K562 (cell line): Measurements from ENCODE around the gene SFXN3. TPM values are rescaled to one million over a fixed set of nuclear protein-coding genes. Genes with fewer than 3 reads are reported as not detected.
A peak's percentile ranks its signal among the peaks of the same experiment; 100 is the strongest.

Experiments used
- BDP1 ChIP-seq: IDR thresholded peaks from 3 replicates; pipeline ENCODE4 v1.6.1; 2011; ENCODE audit not compliant: insufficient read length, insufficient read depth
- E2F3 ChIP-seq: fragments of 250-450 bp; sonication (Bioruptor Pico); IDR thresholded peaks from 2 replicates; pipeline ENCODE4 v1.4.0; 2020; ENCODE audit warnings: mild to moderate bottlenecking
- ELF1 ChIP-seq: fragments of 200-800 bp; sonication (Bioruptor generic); IDR thresholded peaks from 2 replicates; pipeline ENCODE4 v1.6.1; 2016; ENCODE audit warnings: missing genetic modification characterization, missing compliant biosample characterization
- MAZ ChIP-seq, 2 experiments: fragments of 450-650 bp in 1 of 2; sonication (generic) in 1 of 2; formaldehyde crosslinking; IDR thresholded peaks in 1 of 2; conservative IDR thresholded peaks in 1 of 2; 2 replicates each; pipeline versions ENCODE4 v1.4.0 to v1.5.0; 2020; ENCODE audit warnings: mild to moderate bottlenecking in 1 of 2, missing genetic modification reagents in 1 of 2
- SMAD1 ChIP-seq: fragments of 150-350 bp; IDR thresholded peaks from 2 replicates; pipeline ENCODE4 v1.6.1; 2014; ENCODE audit warnings: low read length, low read depth; ENCODE audit not compliant: partially characterized antibody
- TEAD4 ChIP-seq, 2 experiments: sonication (generic) in 1 of 2; formaldehyde crosslinking in 1 of 2; IDR thresholded peaks; 2 replicates each; pipeline versions ENCODE4 v1.6.1 to v1.8.0; 2012 to 2022; ENCODE audit warnings: borderline replicate concordance in 1 of 2, inconsistent platforms in 1 of 2, low read length in 1 of 2, mild to moderate bottlenecking in 1 of 2, missing genetic modification reagents in 1 of 2
- TSC22D4 ChIP-seq: fragments of 450-650 bp; IDR thresholded peaks from 2 replicates; pipeline ENCODE4 v1.6.1; 2016; ENCODE audit warnings: missing genetic modification characterization, missing biosample characterization, control low read depth
- U2AF1 ChIP-seq: fragments of 200-400 bp; formaldehyde crosslinking; optimal IDR thresholded peaks from 2 replicates; pipeline ENCODE3; 2017; ENCODE audit warnings: mild to moderate bottlenecking, low read depth, low read length, moderate library complexity
- ZBTB34 ChIP-seq: fragments of 250-450 bp; sonication (Bioruptor Pico); IDR thresholded peaks from 2 replicates; pipeline ENCODE4 v1.8.0; 2021; ENCODE audit warnings: mild to moderate bottlenecking, moderate library complexity
- ZNF3 ChIP-seq: fragments of 250-450 bp; sonication (Bioruptor Pico); IDR thresholded peaks from 2 replicates; pipeline ENCODE4 v1.5.0; 2021; ENCODE audit warnings: mild to moderate bottlenecking, moderate library complexity
- polyA plus RNA-seq, 8 experiments: library from polyadenylated mRNA; depleted of rRNA in 4 of 8; stranded (reverse) in 5 of 8; unstranded in 3 of 8; fragments of >200 nt; fragmentation: Nextera tagmentation in 2 of 8; fragmentation: Illumina TruSeq in 1 of 8; extraction: Ambion mirVana in 2 of 8; extraction: Trizol in 1 of 8; gene quantifications; 2 replicates each; pipeline versions ENCODE4 v1.2.1 to v1.2.3, GENCODE V29; 2011 to 2014; ENCODE audit warnings: inconsistent platforms in 1 of 8, missing spikeins in 1 of 8
- total RNA-seq, 7 experiments: library from RNA; depleted of rRNA in 6 of 7; stranded (reverse); fragments of >200 nt in 6 of 7; fragmentation: Illumina TruSeq in 2 of 7; extraction: Trizol in 2 of 7; gene quantifications; 2 replicates each; pipeline versions ENCODE4 v1.2.1 to v1.2.3, GENCODE V29; 2011 to 2021; ENCODE audit warnings: low replicate concordance in 1 of 7
- TF ChIP-seq, protein P1 (sequence below): sonication (generic); formaldehyde crosslinking; IDR thresholded peaks from 2 replicates; pipeline ENCODE4 v1.8.1; 2023; ENCODE audit warnings: mild to moderate bottlenecking, missing genetic modification reagents
- TF ChIP-seq, protein P2 (sequence below): sonication (generic); formaldehyde crosslinking; IDR thresholded peaks from 2 replicates; pipeline ENCODE4 v1.8.0; 2022; ENCODE audit warnings: missing genetic modification reagents, mild to moderate bottlenecking, borderline replicate concordance
- TF ChIP-seq, protein P3 (sequence below): fragments of 150-350 bp; conservative IDR thresholded peaks from 2 replicates; pipeline ENCODE4 v1.6.1; 2014; ENCODE audit warnings: low read length
- TF ChIP-seq, protein P4 (sequence below): sonication (generic); formaldehyde crosslinking; IDR thresholded peaks from 2 replicates; pipeline ENCODE4 v1.8.1; 2023; ENCODE audit warnings: mild to moderate bottlenecking, missing genetic modification reagents
- TF ChIP-seq, protein P5 (sequence below): fragments of 250-450 bp; sonication (Bioruptor Pico); IDR thresholded peaks from 2 replicates; pipeline ENCODE4 v1.8.0; 2021; ENCODE audit warnings: borderline replicate concordance, mild to moderate bottlenecking, moderate library complexity; ENCODE audit not compliant: poor library complexity, severe bottlenecking

SFXN3 gene
- total and polyA plus RNA-seq, 9 of the 15 experiments (the other 6 are each of a cell fraction or from before 2014, with no cell fraction given): 0.24 to 4.6 (median 0.86) TPM

DNA sequence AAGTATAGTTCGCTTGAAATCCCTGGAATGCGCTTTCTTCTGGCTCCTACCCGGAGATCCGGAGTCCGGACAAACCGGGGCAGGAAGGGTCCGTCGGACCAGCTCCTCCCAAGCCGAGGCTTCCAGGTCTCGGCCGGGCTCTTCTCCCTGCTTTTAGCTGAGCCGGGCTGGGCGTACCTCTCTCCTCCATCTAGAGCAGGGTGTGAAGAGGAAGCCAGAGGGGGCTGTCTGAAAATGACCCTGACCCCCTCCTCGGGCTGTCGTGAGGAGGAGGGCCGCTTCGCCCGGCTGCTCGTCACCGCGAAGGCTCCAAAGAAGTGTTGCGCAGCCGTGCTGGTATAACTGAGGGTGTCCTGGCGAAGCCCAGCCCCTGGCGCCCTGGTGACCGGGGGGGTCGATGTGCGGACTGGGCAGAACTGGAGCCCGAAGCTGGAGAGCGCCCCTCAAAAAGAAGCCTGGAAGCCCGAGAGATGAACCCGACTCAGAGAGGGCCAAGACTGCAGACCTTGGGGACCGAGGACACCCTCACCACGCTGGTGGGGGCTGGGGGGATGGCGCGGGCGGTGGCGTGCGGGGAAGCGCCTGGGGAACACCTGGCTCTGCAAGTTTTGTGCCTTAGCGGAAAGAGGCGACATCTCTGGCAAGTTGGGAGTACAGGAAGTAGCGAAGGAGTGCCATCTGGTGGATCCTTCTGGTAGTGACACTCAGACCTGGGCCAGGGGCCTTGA, 36.5 kb downstream of the SFXN3 start (continued):
- TF ChIP-seq BDP1: no peak
- TF ChIP-seq E2F3 (CRISPR knock-in tag): no peak
- no peak for TF ChIP-seq TSC22D4
- TF ChIP-seq, protein P1, sequence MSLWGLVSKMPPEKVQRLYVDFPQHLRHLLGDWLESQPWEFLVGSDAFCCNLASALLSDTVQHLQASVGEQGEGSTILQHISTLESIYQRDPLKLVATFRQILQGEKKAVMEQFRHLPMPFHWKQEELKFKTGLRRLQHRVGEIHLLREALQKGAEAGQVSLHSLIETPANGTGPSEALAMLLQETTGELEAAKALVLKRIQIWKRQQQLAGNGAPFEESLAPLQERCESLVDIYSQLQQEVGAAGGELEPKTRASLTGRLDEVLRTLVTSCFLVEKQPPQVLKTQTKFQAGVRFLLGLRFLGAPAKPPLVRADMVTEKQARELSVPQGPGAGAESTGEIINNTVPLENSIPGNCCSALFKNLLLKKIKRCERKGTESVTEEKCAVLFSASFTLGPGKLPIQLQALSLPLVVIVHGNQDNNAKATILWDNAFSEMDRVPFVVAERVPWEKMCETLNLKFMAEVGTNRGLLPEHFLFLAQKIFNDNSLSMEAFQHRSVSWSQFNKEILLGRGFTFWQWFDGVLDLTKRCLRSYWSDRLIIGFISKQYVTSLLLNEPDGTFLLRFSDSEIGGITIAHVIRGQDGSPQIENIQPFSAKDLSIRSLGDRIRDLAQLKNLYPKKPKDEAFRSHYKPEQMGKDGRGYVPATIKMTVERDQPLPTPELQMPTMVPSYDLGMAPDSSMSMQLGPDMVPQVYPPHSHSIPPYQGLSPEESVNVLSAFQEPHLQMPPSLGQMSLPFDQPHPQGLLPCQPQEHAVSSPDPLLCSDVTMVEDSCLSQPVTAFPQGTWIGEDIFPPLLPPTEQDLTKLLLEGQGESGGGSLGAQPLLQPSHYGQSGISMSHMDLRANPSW (CRISPR knock-in tag): no peak
- no peak for TF ChIP-seq TEAD4 (IDR thresholded peaks at IDR 0.05; ENCODE audit: low read length)
- no peak for TF ChIP-seq TEAD4 (CRISPR knock-in tag; IDR thresholded peaks at IDR 0.05; ENCODE audit: borderline replicate concordance)
- no peak for TF ChIP-seq SMAD1
- TF ChIP-seq, protein P2, sequence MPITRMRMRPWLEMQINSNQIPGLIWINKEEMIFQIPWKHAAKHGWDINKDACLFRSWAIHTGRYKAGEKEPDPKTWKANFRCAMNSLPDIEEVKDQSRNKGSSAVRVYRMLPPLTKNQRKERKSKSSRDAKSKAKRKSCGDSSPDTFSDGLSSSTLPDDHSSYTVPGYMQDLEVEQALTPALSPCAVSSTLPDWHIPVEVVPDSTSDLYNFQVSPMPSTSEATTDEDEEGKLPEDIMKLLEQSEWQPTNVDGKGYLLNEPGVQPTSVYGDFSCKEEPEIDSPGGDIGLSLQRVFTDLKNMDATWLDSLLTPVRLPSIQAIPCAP (CRISPR knock-in tag): no peak
- TF ChIP-seq, protein P3, sequence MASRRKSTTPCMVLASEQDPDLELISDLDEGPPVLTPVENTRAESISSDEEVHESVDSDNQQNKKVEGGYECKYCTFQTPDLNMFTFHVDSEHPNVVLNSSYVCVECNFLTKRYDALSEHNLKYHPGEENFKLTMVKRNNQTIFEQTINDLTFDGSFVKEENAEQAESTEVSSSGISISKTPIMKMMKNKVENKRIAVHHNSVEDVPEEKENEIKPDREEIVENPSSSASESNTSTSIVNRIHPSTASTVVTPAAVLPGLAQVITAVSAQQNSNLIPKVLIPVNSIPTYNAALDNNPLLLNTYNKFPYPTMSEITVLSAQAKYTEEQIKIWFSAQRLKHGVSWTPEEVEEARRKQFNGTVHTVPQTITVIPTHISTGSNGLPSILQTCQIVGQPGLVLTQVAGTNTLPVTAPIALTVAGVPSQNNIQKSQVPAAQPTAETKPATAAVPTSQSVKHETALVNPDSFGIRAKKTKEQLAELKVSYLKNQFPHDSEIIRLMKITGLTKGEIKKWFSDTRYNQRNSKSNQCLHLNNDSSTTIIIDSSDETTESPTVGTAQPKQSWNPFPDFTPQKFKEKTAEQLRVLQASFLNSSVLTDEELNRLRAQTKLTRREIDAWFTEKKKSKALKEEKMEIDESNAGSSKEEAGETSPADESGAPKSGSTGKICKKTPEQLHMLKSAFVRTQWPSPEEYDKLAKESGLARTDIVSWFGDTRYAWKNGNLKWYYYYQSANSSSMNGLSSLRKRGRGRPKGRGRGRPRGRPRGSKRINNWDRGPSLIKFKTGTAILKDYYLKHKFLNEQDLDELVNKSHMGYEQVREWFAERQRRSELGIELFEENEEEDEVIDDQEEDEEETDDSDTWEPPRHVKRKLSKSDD: no peak
- TF ChIP-seq U2AF1: no peak
- no peak for TF ChIP-seq ZBTB34 (CRISPR knock-in tag)
- TF ChIP-seq, protein P4, sequence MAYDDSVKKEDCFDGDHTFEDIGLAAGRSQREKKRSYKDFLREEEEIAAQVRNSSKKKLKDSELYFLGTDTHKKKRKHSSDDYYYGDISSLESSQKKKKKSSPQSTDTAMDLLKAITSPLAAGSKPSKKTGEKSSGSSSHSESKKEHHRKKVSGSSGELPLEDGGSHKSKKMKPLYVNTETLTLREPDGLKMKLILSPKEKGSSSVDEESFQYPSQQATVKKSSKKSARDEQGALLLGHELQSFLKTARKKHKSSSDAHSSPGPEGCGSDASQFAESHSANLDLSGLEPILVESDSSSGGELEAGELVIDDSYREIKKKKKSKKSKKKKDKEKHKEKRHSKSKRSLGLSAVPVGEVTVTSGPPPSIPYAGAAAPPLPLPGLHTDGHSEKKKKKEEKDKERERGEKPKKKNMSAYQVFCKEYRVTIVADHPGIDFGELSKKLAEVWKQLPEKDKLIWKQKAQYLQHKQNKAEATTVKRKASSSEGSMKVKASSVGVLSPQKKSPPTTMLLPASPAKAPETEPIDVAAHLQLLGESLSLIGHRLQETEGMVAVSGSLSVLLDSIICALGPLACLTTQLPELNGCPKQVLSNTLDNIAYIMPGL (CRISPR knock-in tag): no peak
- no peak for TF ChIP-seq ZNF3
- TF ChIP-seq, protein P5, sequence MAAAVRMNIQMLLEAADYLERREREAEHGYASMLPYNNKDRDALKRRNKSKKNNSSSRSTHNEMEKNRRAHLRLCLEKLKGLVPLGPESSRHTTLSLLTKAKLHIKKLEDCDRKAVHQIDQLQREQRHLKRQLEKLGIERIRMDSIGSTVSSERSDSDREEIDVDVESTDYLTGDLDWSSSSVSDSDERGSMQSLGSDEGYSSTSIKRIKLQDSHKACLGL (CRISPR knock-in tag): no peak
- 0 out of 4 replicates have a peak, but pooled peaks of 1 of the 2 experiments have one; percentile 51 for TF ChIP-seq MAZ (CRISPR knock-in tag; conservative IDR thresholded peaks at IDR 0.05 in 1 of 2, IDR thresholded peaks at IDR 0.05 in 1 of 2)
- peak; percentile 35; the same call in 1 of the 2 replicates for TF ChIP-seq ELF1 (tag)
